Mucosa of stomach (tissue), 1 donor: ENCODE results near the gene DTX1.

Source experiments
- H3K27me3 ChIP-seq: one replicate; pipeline ENCODE4 v1.7.0; 2013; ENCODE audit warnings: mild to moderate bottlenecking, low read length; ENCODE audit not compliant: control insufficient read depth, insufficient read depth
- H3K36me3 ChIP-seq: one replicate; pipeline ENCODE4 v1.7.0; 2013; ENCODE audit warnings: low read length; ENCODE audit not compliant: control insufficient read depth, insufficient read depth
- H3K4me1 ChIP-seq: one replicate; pipeline ENCODE4 v1.7.0; 2013; ENCODE audit warnings: mild to moderate bottlenecking, low read length; ENCODE audit not compliant: control insufficient read depth, insufficient read depth
- H3K4me3 ChIP-seq: one replicate; pipeline ENCODE4 v1.7.0; 2013; ENCODE audit warnings: low read length
- H3K9ac ChIP-seq: one replicate; pipeline ENCODE4 v1.7.0; 2013; ENCODE audit warnings: mild to moderate bottlenecking, low read length, moderate library complexity
- H3K9me3 ChIP-seq: one replicate; pipeline ENCODE4 v1.7.0; 2013; ENCODE audit warnings: mild to moderate bottlenecking, low read length, moderate library complexity; ENCODE audit not compliant: control insufficient read depth
- donor health status: Pancreatic carcinoma.

Gene DTX1

DNA sequence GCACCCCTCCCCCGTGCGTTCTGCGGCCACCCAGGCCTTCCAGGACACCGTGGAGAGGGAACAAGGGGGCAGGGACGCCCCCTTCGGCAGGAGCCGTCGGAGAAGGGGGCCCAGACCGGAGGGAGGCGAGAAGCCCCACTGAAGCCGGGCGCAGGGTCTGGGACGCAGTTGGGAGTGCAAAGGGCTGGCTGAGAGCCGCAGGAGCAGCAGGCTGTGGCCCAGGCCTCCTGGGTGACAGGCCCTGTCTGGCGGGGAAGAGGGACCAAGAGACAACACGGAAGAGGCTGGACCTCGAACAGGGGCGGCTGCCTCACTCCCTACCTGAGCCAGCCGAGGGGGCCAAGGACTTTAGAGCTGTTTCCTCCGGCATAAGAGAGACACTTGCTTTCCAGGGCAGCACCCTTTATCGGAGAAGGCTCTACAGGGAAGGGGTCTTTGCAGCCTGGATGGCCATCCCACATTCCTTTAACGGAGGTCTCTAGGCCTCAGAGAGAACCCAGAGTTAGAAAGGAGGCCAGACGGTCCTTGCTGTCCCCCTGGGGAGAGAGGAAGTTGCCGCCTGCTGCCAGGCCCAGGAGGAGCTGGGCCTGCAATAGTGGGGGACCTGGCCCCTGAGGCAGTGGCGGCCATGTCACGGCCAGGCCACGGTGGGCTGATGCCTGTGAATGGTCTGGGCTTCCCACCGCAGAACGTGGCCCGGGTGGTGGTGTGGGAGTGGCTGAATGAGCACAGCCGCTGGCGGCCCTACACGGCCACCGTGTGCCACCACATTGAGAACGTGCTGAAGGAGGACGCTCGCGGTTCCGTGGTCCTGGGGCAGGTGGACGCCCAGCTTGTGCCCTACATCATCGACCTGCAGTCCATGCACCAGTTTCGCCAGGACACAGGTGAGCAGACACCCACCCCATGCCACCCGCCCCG lies 1.3 kb downstream of the DTX1 start:
- Histone ChIP-seq H3K9ac (no peak overlapping the region), H3K4me3 (no peak overlapping the region), H3K9me3 (no peaks in the 10 kb centered on the region)

DNA sequence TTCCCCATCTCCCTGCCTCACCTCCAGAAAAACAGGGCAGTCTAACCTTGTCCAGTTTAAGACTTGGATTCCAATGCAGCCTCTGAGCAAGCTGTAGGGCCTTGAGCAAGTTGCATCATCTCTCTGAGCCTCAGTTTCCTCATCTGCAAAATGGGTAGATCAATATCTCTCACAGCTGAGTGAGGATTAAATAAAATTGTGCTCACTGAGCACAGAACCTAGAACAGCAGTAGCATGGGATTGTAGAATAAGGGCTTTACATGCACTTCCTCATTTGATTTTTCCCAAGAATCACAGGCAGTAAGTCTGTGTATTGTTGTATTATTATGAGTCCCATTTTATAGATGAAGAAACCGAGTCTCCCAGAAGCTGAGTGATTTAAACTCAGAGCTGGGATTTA lies 2.0 kb downstream of the DTX1 start:
- no peaks in the 10 kb centered on the region for H3K36me3 ChIP-seq
- H3K9me3 ChIP-seq = no peaks in the 10 kb centered on the region
- peaks cover 3% of the 10 kb centered on the region for H3K4me1 ChIP-seq
- peaks cover 43% of the 10 kb centered on the region for H3K27me3 ChIP-seq
- H3K4me3 ChIP-seq = no peak overlapping the region
- no peak overlapping the region for H3K9ac ChIP-seq

More for the DNA sequence above, 1.3 kb downstream of the DTX1 start:
- H3K27me3 ChIP-seq = peaks cover 38% of the 10 kb centered on the region
- peaks cover 3% of the 10 kb centered on the region for H3K4me1 ChIP-seq
- no peaks in the 10 kb centered on the region for H3K36me3 ChIP-seq

DNA sequence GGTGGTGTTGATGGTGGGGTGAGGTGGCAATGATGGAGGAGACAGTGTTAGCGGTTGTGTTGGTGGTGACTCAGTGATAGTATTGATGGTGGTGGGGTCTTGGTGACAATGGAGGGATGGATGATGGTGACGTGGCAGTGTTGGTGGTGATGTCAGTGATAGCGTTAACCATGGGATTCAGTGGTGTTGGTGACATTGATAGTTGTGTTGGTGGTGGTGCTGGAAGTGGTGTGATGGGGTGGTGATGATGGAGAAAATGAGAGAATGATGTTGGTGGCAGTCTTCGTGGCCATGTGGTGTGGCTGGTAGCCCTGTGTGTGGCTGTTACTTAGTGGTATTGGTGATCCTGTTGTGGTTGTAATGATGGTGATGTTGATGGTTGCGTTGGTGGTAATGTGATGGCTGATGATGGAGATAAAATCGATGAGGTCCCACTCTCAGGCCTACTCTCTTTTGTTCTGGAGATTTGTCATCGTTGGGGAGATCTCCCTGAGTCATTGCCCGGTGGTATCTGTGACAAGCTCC lies 2.6 kb downstream of the DTX1 start:
- Histone ChIP-seq H3K4me3 (no peak overlapping the region), H3K9me3 (no peaks in the 10 kb centered on the region), H3K4me1 (peaks cover 3% of the 10 kb centered on the region), H3K9ac (no peak overlapping the region), H3K27me3 (peaks cover 43% of the 10 kb centered on the region), H3K36me3 (no peaks in the 10 kb centered on the region)

DNA sequence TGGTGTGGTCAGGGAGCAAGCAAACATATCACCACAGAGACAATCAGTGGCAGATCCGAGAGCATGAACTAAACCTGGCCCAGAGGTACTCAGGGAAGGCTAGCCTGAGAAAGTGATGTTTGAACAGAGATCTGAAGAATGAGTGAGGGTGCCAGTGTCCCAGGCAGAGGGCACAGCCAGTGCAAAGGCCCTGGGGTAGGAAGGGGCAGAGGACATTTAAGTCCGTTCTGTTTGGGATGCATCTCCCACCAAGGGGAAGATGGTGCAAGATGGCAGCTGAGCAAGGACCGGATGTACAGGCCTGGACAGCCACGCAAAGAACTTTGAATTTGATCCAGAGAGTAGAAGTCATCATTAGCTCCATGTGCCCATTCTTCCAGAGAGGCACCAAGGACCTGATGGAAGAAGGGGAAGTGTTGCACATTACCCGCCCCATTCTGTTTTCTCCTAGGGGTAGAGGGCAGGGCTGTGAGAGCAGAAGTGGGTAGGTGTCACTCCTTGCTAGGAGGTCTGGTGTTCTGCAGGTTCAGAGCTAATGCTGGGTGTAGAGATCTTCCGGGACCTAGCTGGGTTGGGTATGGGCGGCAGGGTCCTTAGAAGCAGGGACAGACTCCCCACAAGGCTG lies 3.9 kb downstream of the DTX1 start:
- no peak overlapping the region for H3K9ac ChIP-seq
- H3K9me3 ChIP-seq = no peaks in the 10 kb centered on the region
- peaks cover 37% of the 10 kb centered on the region for H3K27me3 ChIP-seq
- no peak overlapping the region for H3K4me3 ChIP-seq
- H3K4me1 ChIP-seq = peaks cover 3% of the 10 kb centered on the region
- H3K36me3 ChIP-seq = no peaks in the 10 kb centered on the region

DNA sequence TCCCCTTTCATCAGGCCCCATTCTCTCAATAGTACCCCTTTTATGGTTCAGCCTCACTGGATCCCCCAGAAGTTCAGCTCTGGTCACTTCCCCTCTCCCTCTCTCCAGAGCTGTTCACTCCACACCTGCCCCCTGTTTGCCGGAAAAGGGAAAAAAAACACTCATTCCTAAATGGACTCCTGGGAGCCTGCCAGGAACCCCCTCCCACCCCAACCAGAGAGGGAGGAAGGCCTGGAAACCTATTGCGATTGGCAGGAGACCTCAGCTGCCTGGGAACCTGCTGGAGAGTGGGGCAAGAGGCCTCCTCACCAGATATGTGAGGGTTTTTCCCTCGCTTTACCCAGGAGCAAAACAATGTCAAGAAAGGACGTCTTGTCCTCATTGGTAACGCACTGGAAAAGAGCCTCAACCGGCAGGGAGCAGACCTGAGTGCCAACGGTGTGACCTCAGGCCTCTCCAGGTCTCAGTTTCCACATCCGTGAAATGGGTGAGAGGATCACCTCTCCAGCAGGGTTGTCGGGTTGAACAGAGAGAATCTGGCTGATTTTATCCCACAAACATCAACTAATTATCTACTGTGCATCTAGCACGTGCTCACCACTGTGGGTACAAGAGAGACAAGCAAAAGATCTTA lies 4.6 kb downstream of the DTX1 start:
- H3K9me3 ChIP-seq = no peaks in the 10 kb centered on the region

DNA sequence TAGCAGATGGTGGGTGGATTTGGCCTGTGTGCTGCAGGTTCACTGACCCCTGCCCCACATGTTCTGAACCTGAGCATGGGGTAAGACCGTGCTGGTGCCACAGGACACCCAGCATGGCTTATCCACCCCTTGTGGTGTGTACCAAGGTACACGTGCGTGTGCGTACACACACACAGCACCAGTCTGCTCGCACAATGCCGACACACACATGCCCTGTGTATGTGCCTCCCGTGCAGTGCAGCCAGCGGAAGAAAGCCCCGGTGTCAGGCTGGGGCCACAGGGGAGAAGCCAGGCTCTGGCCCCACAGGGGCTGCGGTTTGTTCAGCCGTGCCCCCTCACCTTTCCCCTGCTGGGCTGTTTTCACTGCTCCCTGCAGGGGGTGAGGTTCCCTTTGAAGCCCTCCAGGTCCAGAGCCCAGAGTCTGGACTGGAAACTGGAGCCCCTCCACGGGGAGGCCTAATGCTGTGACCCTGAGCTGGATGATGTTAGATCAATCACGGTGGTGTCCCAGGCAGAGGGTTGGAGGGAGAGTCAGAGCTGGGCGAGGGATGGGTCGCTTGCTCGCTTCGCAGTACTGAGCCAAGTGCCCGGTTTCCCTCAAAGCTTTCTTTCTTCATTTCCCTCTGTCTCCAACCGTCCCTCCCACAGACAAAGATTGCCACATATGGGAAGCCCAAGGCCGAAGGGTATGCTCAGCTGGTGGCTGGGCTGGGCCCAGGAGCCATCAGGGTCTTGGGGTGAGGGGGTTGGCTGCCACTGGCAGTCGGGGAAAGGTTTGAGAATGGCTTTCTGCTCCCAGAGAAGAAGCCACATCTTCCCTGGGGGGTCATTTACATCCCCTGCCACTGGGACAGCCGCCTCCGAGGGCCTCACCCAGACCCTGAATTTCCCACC lies 6.2 kb downstream of the DTX1 start:
- no peaks in the 10 kb centered on the region for H3K4me1 ChIP-seq
- H3K27me3 ChIP-seq = peaks cover 14% of the 10 kb centered on the region
- no peak overlapping the region for H3K9ac ChIP-seq
- H3K9me3 ChIP-seq = no peaks in the 10 kb centered on the region
- no peaks in the 10 kb centered on the region for H3K36me3 ChIP-seq
- no peak overlapping the region for H3K4me3 ChIP-seq

More for the DNA sequence above, 4.6 kb downstream of the DTX1 start:
- no peak overlapping the region for H3K4me3 ChIP-seq
- H3K27me3 ChIP-seq = peaks cover 30% of the 10 kb centered on the region
- H3K4me1 ChIP-seq = peaks cover 3% of the 10 kb centered on the region
- no peaks in the 10 kb centered on the region for H3K36me3 ChIP-seq
- no peak overlapping the region for H3K9ac ChIP-seq

DNA sequence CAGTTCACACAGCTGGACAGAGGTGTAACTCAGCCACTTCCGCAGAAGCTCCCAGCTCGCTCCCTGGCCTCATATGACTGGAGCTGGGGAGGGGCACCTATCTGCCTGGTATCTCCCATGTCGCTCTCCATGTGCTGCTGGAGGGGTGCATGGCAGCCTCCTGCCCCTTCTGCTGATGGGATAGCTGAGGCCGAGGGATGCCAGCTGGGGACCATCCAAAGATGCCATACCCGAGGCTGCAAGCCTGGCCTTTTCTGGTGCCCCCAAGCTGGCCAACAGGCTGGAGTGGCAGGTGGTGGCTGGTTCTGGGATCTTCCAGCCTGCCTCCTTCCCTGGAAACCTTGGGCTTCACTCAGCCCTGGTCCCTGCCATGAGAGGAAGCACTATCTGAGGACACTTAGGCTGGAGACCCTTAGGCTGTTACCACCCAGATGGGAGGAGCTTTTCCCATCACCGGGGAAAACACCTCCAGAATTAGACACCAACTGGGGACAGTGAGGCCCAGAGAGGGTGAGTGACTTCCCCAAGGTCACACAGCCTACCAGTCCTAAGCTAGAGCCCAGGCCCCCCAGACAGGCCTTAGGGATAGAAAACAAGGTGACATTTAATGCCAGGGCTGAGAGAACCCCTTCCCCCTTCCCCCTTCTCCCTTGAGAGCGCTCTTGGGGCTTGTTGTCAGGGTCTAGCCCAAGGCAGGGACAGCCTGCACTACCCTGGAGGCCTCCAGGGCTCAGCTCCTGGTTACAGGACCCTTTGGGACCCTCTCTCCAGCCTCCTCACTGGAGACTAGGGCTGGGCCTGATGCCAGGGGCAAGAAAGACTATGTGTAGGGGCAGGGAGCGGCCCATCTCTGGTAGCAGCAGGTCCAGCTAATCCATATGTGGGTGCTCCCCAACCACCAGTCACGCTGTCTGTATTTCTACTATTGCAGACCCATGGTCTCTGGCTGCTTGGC lies 7.1 kb downstream of the DTX1 start:
- Histone ChIP-seq H3K4me1 (no peaks in the 10 kb centered on the region), H3K9ac (no peak overlapping the region), H3K27me3 (peaks cover 12% of the 10 kb centered on the region), H3K4me3 (no peak overlapping the region), H3K36me3 (no peaks in the 10 kb centered on the region), H3K9me3 (no peaks in the 10 kb centered on the region)

- Histone ChIP-seq H3K4me1 (no peaks in the 10 kb centered on the region), H3K9me3 (no peaks in the 10 kb centered on the region), H3K36me3 (no peaks in the 10 kb centered on the region), H3K9ac (no peak overlapping the region), H3K27me3 (peaks cover 12% of the 10 kb centered on the region), H3K4me3 (no peak overlapping the region)
These were observed 8.0 kb downstream of the DTX1 start for GRCh38 chr12:113064395-113065125.

- Histone ChIP-seq H3K9ac (no peak overlapping the region), H3K9me3 (no peaks in the 10 kb centered on the region), H3K36me3 (no peaks in the 10 kb centered on the region), H3K4me1 (no peaks in the 10 kb centered on the region), H3K4me3 (no peak overlapping the region), H3K27me3 (peaks cover 12% of the 10 kb centered on the region)
These were observed 8.8 kb downstream of the DTX1 start for GRCh38 chr12:113065126-113066007.
